HG02938 (cell line): Measurements from ENCODE around the gene NACC2.

Experiments used
- ATAC-seq: cut with Tn5 transposase; IDR thresholded peaks from one replicate; pipeline ENCODE4 v1.9.1; 2021; ENCODE audit warnings: mild to moderate bottlenecking, moderate library complexity; ENCODE audit not compliant: unreplicated experiment

NACC2 gene

DNA sequence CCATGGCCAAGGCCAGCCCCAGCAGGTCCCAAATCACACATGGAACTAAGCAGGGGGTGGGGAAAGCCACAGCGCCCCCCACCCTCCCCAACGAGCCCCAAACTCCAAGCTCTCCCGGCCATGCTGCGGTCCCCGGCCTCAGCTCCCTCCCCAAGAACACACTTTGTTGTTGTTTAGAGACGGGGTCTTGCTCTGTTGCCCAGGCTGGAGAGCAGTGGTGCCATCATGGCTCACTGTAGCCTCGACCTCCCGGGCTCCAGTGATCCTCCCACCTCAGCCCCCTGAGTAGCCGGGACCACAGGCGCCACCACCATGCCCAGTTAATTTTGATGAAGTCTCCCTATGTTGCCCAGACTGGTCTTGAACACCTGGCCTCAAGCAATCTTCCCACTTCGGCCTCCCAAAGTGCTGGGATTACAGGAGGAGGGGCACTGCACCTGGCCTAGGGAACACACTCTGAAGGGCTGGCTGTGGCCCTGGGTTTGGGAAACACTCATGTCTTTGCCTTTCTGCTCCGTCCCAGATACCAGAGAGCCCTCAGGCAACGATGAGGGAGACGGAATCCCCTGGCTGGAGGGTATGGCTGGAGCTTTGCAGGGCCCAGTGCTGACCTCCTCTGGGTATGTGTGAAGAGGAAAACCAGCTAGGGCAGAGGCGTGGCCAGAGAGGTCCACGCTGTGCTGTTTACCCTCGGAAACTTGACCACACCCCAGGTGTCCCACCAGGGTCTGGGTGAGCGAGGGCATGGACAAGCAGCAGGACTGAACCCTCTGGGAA, 80.8 kb downstream of the NACC2 start:
- no peak for ATAC-seq

DNA sequence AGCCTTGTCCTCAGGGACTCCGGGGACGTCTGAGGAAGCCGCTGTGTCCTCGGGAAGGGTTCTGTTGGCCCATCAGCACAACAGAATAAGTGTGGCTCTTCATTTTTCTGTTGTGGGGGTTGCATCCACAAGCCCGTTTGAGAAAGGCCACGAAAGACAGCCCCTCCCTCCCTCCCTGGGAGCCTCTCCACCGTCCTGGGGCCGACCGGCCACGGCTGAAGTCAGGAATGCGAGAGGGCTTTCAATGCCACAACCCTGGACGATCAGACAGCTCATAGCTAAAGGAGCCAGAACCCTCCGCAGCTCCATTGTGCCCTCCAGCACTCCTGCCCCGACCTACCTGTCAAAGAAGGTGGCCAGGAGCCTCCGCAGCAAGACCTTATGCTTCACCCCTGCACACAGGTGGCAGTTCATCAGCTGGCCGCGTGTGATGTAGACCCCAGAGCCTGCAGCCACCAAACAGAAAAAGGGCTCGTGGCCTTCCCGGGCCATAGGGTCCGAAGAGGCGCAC, 81.5 kb downstream of the NACC2 start:
- no peak for ATAC-seq

DNA sequence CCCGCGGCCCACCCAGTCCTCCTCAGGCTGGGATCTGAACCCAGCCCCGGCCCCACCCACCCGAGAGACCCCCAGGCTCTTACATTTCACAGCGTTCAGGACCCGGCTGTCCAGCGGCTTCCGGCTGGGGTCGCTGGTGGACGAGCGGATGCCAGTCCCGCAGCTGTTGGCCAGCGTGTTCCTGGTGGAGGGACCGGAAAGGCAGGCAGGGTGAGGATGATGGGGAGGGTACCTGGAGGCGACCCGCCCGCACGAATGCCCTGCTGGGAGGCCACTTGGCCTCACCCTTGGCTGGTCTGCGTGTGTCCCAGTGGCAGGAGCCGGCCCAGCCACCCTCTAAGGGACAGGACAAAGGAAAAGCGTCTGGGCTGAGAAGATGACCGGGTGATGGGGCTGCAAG, 82.0 kb downstream of the NACC2 start:
- no peak for ATAC-seq

DNA sequence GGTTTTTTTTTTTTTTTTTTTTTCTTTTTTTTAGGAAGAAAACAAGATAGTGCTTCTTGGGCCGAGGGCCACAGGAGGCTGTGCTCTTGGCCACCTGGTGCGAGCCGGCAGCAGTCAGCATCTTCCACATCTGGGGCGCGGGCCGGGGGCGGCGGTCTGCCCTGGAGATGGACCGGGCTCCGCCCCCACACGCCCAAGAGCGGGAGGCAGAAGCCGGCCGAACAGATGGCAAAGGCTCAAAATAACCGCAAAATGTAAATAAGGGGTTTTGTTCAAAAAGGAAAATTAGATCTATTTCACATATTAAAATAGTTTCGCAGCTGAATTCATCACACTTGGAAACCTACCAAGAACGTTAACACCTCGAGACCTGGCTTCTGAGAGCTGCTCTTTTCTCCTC, 82.4 kb downstream of the NACC2 start:
- ATAC-seq: no peak

DNA sequence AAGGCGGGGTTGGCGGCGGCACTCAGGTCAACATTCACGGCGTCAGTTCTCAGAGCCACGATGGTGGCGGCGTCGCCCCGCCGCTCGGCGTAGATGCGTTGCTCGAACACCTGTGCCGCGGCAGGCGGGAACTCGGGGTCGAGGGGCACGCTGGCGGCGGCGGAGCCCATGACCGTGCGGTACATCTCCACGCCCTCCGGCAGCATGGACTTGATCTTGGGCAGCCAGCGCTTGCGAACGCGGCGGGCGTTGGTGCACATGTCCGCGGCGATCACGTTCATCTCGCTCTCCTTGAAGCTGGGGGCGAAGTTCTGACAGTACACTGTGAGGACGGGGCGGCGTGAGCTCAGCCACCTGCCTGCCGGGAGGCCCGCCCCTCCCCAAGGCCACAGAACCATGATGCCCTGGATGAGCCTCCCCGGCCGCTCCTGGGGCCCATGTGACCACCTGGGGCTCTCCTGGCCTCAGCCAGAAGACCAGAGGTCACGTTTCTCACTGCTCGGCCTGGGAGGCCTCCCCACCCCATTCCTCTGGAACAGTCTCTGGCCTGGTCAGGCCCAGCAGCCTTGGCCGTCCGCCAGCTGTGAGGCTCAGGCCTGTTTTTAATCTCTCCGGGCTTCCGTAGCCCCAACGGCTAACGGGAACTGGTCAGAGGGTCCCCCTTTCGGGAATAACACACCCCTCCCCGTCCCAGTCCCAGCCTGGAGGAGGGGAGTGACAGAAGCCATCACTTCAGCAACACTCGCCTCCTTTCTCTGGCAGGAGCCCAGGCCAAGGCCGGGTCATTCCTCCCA, 83.2 kb downstream of the NACC2 start:
- no peak for ATAC-seq

DNA sequence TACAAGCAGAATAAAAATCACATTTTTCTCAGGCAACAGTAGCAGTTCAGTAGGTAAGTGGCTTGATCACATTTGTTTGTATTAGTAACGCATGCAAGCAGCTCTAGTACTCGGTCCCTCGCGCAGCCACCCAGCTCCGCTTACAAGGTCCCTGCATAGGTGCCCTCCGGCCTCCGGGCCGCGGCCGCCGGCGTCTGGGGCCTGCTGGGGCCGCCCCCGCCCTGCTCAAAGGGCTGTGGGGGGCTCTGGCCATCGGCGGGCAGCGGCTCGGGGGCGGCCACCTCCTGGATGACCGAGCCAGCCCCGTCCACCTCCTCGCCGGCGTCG, 83.8 kb downstream of the NACC2 start:
- no peak for ATAC-seq

DNA sequence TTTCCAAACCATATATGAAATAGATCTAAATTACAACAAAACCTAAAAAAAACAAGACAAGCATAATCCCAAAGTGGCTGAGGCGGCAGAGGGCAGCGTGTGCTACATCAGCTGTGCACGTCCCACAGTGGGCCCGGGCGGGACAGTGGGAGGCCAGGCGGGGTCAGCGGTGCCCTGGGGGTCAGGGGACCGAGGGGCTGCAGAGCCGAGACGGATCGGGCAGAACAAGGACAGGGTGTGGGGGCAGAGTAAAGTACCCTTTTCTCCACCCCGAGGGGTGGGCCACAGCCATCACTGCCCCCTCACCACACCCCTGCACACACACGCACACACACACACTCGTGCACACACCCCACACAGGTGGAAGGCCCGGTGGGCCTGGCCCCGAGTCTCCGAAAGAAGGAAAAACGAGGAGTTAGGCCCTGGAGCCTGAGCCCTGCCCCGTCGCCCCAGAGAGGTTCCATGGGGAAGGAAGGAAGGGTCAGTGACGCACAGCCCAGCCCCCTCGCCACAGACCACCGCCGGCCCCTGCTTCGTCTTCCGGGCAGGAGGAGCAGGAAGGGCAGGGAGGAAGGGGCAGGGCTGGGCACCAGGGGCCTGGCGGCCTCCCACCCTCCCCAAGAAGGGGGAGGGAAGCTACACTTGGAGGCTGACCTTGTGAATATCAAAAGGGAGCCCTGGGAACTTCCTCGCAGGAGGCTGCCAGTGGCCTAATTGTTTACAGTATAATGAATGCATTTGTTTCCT, 84.3 kb downstream of the NACC2 start:
- ATAC-seq: no peak

DNA sequence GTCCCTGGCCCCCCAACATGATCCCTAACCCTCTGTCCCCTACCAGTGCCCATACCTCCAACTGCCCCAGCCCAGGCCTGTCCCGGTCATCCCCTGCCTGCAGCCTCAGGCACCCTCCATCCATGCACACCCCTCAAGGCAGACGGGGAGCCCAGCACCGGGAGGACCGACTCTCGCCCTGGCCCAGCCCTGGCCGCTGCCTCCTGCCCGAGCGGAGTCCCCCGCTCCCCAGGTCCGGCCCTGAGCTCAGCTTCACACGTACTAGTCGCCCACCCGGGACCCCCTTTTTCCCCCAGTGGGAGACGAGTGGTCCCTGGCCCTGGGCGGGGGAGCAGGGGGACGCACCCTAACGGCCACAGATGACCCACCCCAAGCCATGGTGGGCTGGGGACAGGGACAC, 84.9 kb downstream of the NACC2 start:
- no peak for ATAC-seq

DNA sequence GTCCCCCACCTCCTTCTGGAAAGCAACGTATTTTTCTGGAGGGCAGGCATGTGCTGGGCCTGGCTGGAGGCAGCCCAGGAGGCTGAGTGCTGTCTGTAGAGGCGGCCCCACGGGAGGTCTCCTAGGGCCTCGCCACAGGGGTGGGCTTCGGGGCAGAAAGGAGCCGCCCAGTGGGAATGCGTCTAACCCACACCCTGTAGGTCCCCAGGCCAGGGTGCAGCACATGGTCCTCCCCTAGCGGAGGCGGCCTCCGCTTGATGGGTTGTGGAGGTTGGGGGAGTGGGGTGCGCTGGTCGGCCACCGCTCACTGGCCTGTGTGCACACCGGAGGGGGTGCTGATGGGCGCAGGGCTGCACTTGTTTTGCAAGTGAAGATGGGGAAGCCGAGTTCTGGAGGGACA, 85.6 kb downstream of the NACC2 start:
- no peak for ATAC-seq

DNA sequence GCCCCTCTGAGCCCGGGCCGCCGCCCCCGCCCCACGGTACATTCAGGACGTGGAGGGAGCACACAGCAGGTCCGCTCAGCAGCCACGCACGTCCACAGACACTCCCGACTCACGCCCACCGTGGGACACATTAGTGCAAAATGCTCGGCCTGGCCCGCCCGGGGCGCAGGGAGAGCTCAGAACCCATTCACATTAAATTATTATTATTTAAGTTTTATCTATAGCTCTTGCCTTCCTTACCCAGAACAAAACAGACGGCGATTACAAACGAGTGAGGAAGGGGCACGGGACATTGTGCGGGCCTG, 86.4 kb downstream of the NACC2 start:
- ATAC-seq: no peak

DNA sequence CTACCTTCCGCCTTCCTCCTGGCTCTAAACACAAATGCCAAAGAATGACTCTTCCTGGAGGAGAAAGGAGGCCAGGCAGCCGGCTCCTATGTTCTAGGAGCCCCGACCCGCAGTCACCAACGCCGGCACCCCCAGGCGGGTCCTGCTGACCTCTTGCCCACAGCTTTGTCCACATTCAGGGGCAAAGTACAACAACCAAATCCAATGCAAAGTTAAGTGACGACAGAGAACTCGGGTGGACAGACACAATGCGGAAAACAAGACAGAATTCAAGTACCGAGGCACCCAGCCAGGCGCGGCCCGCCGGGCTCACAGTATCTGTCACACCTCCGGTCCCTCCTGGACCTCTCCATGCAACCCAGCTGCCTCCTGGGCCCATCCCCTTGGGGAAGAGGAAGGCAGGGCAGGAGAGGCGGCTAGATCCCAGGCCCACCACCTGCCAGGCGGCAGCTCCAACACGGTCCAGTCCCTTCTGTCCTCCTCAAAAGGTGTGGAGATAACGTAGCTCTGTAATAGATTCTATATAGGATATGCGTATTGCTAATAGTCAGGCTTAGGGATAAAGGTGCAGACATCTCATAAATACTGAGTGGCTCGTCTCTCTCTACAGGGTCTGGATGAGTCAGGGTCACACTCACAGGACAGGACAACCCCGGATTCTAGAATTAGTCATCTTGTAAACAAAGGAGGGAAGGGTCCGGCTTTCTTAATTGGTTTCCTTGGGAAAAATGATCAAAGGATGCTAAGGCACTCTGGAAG, 87.0 kb downstream of the NACC2 start:
- no peak for ATAC-seq

DNA sequence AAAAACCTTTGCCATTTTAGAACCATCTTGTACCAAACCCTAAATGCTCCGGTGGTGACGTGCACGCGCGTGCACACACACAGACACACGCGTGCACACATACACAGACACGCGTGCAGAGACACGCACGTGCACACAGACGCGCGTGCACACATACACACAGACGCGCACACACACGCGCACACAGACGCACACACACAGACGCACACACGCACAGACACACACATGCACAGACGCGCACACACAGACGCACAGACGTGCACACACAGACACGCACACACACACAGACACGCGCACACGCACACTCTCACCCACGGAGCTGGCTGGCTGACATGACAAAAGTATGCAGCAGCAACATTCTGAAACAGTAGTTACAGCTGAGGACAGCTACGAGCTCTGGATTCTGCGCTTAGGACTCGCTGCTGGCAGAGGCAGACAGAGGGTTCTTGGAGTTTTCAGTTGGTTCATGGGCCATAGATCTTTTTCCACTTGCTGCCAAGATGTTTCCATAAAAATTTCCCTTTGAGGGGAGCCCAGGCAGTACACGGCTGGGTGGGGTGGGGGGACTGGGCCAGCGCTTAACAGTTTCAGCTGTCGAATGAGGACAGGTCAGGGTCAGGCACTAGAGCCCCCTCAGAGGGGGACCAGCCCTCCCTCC, 87.7 kb downstream of the NACC2 start:
- no peak for ATAC-seq

DNA sequence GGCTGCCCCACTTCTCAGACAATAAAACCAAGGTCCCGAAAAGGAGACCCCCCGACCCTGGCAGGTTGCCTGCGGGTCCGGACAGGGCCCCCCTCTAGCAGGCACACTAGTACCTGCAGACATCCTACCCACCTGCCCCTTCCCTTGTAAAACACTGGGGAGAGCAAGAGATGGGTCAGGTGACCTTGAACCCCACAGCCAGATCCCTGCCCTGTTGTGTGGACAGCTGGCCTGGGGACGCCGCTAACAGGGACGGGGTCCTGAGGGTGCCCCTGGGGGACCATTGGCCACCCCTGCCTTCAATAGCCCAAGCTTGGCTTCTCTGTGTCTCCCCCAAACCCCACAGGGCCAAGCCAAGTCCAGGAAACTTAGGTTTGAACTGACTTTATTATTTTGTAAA, 88.9 kb downstream of the NACC2 start:
- no peak for ATAC-seq

DNA sequence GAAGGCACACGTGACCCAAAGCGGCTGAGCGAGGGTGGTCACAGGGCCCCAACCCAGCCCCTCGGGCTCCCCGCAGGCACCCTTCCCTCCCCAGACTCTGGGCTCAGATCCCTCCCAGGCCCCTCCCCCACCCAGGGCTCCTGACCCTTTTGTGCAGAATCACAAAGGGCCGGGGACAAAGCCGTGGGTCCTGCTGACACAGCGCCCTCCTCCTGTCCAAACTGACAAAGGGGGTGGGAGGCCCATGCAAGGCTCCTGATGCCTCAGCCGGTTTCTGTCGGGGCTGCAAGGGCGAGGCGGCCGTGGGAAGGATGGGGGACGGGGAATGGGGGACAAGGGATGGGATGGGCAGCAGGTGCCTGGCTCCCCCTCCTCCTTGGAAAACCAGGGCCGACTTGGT, 90.4 kb downstream of the NACC2 start:
- ATAC-seq: no peak

DNA sequence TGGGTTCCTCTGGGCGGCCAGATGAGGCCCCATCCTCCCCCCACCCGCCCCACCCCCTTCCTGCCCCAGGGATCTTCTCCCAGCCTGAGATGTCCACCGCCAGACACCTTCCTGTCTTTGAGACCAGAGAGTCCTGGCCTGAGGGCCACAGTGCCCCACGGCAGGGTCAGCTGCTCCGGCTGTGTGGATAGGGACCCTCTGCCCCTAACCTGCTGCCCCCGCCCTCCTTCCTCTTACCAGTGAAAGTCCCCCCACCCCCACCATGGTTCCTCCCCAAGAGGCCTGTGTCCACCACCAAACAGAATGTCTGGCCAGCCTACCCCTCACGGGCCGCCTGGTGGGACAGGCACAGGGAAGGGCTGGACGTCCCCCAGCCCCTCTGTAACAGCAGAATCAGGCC, 90.9 kb downstream of the NACC2 start:
- no peak for ATAC-seq

DNA sequence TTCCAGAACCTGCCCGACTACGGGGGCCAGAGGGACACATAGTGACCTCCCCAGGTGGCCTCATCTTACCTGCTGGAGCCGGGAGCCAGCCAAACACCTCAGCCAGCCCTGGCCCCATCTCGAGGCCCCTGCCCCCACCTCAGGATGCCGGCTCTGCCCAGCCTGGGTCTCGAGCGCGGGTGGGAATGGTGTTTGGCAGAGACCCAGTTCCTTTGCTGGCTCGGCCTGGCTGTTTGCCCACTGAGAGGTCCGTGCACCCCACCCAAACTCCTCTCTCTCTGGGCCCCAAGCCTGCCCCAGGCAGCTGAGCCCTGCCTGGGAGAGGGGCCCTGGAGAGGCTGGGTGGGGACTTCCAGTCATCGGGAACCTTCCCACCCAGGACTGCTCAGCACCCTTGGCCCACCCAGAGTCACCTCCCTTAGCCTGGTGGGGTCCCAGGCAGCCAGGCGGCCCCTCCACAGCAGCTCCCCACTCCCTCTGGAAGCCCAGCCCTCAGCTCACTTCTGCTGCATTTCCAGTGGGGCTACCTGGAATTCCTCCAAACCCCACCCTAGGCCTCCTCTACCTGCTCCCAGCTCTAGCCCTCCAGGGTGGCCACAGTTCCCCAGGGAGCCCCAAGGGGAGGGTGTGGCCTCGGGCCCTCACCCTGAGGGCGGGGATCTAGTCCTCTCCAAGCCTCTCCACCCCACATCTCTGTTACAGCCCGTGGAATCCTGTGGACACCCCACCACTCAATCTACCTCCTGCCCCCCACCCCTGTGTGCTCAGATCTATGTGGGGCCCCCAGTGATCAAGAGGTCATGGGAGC, 91.5 kb downstream of the NACC2 start:
- no peak for ATAC-seq

DNA sequence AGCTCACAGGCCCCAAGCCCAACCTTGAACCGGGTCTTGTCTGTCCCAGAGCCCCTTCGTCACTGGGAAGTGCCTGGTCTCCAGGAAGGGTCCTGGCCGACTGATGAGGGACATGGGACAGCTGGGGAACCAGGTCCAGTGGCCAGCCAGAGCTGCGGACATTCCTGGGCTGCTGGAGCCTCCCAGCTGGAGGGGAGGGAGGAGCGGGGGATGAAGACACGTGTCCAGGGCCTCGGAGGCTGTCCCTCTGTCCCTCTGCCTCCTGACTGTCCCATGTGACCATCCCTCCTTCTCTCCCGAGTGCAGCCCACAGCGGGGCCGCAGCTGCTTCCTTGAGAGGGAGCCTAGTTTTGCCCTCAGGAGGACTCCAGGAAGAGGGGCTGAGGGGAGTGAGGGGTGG, 92.2 kb downstream of the NACC2 start:
- no peak for ATAC-seq

DNA sequence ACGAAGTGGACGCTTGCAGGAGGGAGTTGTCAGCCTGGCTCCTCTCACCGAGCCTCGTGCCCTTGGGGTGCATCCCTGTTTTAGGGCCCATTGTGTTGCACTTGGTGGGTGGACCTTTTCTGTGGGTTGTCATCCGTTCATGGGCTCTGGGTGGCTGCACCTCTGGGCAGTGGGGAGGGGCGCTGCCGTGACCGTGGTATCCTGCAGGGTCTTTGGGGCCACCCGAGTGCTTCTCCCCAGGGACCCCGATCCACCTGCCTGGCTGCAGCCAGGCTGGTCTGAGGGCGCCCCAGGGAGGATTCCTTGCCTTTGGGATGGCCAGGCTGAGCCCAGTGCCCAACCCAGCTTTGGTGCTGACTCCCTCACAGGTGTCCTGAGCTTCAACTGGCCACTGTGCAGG, 92.9 kb downstream of the NACC2 start:
- no peak for ATAC-seq

DNA sequence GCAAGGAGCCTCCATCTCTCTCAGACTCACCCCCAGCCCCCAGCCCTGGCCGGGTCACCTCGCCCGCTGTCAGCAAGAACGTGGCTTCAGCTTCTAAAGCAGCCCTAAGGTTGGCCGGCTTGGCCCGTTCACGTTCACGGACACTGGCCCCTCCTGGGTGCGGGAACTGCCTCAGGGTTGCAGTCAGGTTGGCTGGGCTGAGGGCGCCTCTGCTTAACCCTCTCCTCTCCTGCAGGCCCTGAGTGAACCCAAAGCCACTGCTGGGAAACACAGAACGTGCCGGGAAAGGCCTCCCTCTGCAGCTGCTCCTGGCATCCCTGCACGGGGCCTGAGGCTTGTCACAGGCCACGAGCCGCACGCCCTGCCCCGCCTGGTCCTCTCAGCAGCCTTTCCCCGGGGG, 93.9 kb downstream of the NACC2 start:
- ATAC-seq: no peak
